ENCODE measurements around the gene MESP1. TPM values are rescaled to one million over a fixed set of nuclear protein-coding genes. Genes with fewer than 3 reads are reported as not detected.

Gene MESP1
- total RNA-seq, 1 donor from 2014 or later = 2.7 TPM

GRCh38 chr15:89768071-89768500 is 17.0 kb upstream of the MESP1 start:
- no peaks in the 10 kb centered on the region for H3K9me3 ChIP-seq
- no peak overlapping the region for H3K27ac ChIP-seq
- TF ChIP-seq POLR2AphosphoS5 (IDR thresholded peaks at IDR 0.05; ENCODE audit: insufficient read depth in 1 of 2, low read depth in 1 of 2) = no peak
- TF ChIP-seq POLR2A (IDR thresholded peaks at IDR 0.05) = no peak
- TF ChIP-seq, protein P1, sequence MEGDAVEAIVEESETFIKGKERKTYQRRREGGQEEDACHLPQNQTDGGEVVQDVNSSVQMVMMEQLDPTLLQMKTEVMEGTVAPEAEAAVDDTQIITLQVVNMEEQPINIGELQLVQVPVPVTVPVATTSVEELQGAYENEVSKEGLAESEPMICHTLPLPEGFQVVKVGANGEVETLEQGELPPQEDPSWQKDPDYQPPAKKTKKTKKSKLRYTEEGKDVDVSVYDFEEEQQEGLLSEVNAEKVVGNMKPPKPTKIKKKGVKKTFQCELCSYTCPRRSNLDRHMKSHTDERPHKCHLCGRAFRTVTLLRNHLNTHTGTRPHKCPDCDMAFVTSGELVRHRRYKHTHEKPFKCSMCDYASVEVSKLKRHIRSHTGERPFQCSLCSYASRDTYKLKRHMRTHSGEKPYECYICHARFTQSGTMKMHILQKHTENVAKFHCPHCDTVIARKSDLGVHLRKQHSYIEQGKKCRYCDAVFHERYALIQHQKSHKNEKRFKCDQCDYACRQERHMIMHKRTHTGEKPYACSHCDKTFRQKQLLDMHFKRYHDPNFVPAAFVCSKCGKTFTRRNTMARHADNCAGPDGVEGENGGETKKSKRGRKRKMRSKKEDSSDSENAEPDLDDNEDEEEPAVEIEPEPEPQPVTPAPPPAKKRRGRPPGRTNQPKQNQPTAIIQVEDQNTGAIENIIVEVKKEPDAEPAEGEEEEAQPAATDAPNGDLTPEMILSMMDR (IDR thresholded peaks at IDR 0.05) = no peak
- no peaks in the 10 kb centered on the region for H3K27me3 ChIP-seq
- intact Hi-C loops (cut with DNase I) = no loop called here
- no peaks in the 10 kb centered on the region for H3K36me3 ChIP-seq
- no peak overlapping the region for H3K4me3 ChIP-seq
- DNase-seq (ENCODE audit: extremely low spot score in 2 of 2) = no peak
- H3K4me1 ChIP-seq = peaks cover 10% of the 10 kb centered on the region

DNA sequence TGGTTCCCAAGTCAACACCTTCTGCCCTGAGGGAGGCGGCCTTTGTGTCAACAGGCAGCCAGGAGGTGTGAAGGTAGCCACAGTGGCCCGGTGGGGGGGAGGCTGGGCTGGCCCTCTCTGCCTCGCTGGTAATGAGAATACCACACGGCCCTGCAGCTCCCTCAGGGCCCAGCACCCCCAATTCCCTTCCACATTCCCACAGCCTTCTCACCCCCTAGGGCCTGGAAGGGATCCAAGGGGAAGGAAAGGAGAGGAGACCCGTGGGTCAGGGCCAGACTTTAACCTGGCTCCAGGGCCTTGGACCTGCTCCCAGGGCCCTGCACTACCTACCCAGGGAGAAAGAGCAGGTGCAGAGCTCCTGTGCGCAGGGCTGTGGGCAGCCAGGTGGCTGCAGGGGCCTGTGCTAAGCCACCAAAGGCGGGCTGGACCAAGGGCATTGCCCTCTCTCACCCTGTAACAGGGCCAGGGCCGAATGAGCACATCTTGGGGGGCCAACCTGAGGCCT is 16.4 kb upstream of the MESP1 start:
- intact Hi-C loops (cut with DNase I) = no loop called here
- no peaks in the 10 kb centered on the region for H3K27me3 ChIP-seq
- no peak overlapping the region for H3K27ac ChIP-seq
- TF ChIP-seq, protein P1 (IDR thresholded peaks at IDR 0.05) = no peak
- TF ChIP-seq POLR2A (IDR thresholded peaks at IDR 0.05) (no peak), POLR2AphosphoS5 (IDR thresholded peaks at IDR 0.05; ENCODE audit: insufficient read depth in 1 of 2, low read depth in 1 of 2) (no peak)
- H3K9me3 ChIP-seq = no peaks in the 10 kb centered on the region
- H3K36me3 ChIP-seq = no peaks in the 10 kb centered on the region
- no peak overlapping the region for H3K4me3 ChIP-seq
- peaks cover 10% of the 10 kb centered on the region for H3K4me1 ChIP-seq
- DNase-seq (ENCODE audit: extremely low spot score in 2 of 2) = no peak

- TF ChIP-seq POLR2AphosphoS5 (IDR thresholded peaks at IDR 0.05; ENCODE audit: insufficient read depth in 1 of 2, low read depth in 1 of 2) (no peak), POLR2A (IDR thresholded peaks at IDR 0.05) (no peak)
- TF ChIP-seq, protein P1 (IDR thresholded peaks at IDR 0.05) = no peak
- peaks cover 15% of the 10 kb centered on the region for H3K4me1 ChIP-seq
- H3K9me3 ChIP-seq = no peaks in the 10 kb centered on the region
- intact Hi-C loops (cut with DNase I) = no loop called here
- H3K36me3 ChIP-seq = no peaks in the 10 kb centered on the region
- DNase-seq (ENCODE audit: extremely low spot score in 2 of 2) = peak in 1 of 2 donors; percentile 84
- H3K27me3 ChIP-seq = no peaks in the 10 kb centered on the region
- H3K4me3 ChIP-seq = no peak overlapping the region
- H3K27ac ChIP-seq = no peak overlapping the region
These were observed 15.6 kb upstream of the MESP1 start for GRCh38 chr15:89766357-89767311.

DNA sequence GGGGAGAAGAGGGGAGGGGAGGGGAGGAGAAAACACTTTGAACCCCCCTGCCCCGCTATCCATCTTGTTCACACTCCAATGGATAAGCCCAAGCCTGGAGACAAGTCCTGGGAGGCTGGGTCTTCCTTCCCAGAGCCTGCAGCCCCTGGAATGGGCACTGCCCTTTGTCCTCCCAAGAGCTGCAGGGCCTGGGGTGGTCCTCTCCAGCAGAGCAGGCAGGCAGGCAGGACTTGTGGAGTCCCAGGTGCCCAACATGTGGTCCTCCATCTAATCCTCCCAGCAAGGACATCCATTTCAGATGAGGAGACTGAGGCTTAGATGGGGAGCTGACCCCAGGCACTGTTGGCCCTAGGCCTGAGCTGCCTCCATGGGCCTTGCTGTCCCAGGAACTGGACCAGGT is 14.6 kb upstream of the MESP1 start:
- peak in 1 of 2 donors; percentile 74 for DNase-seq (ENCODE audit: extremely low spot score in 2 of 2)
- H3K36me3 ChIP-seq = no peaks in the 10 kb centered on the region
- H3K4me3 ChIP-seq = no peak overlapping the region
- intact Hi-C loops (cut with DNase I) = no loop called here
- no peak overlapping the region for H3K27ac ChIP-seq
- peaks cover 25% of the 10 kb centered on the region for H3K4me1 ChIP-seq
- no peaks in the 10 kb centered on the region for H3K9me3 ChIP-seq
- TF ChIP-seq, protein P1 (IDR thresholded peaks at IDR 0.05) = no peak
- TF ChIP-seq POLR2A (IDR thresholded peaks at IDR 0.05) (no peak), POLR2AphosphoS5 (IDR thresholded peaks at IDR 0.05; ENCODE audit: insufficient read depth in 1 of 2, low read depth in 1 of 2) (no peak)
- H3K27me3 ChIP-seq = no peaks in the 10 kb centered on the region

- TF ChIP-seq, protein P1 (IDR thresholded peaks at IDR 0.05) = no peak
- TF ChIP-seq POLR2AphosphoS5 (IDR thresholded peaks at IDR 0.05; ENCODE audit: insufficient read depth in 1 of 2, low read depth in 1 of 2) (no peak), POLR2A (IDR thresholded peaks at IDR 0.05) (no peak)
- H3K36me3 ChIP-seq = no peaks in the 10 kb centered on the region
- DNase-seq (ENCODE audit: extremely low spot score in 2 of 2) = no peak
- no peaks in the 10 kb centered on the region for H3K9me3 ChIP-seq
- H3K27ac ChIP-seq = no peak overlapping the region
- intact Hi-C loops (cut with DNase I) = loop anchor here (2.0 to 5.0 kb wide), 2 partner anchors 117 to 310 kb away; no protein-coding TSS in a partner anchor
- H3K27me3 ChIP-seq = no peaks in the 10 kb centered on the region
- no peak overlapping the region for H3K4me3 ChIP-seq
- H3K4me1 ChIP-seq = peaks cover 18% of the 10 kb centered on the region
These were observed 10.9 kb upstream of the MESP1 start for GRCh38 chr15:89761929-89762328.
